HL-60 (cell line): ENCODE measurements around the gene IFNAR2.
A peak's percentile ranks its signal among the peaks of the same experiment; 100 is the strongest.

ENCODE experiments used
- DNase-seq, 2 experiments: peaks; one replicate each; pipeline ENCODE4 v3.0.0-alpha.2; 2010 to 2020; ENCODE audit warnings: low read depth in 1 of 2, low spot score in 1 of 2
- H3K27ac ChIP-seq: fragments of 250-450 bp; sonication (Bioruptor Pico); replicated peaks from 2 replicates; pipeline ENCODE4 v1.5.1; 2020; ENCODE audit warnings: mild to moderate bottlenecking, moderate library complexity
- H3K27me3 ChIP-seq: fragments of 250-450 bp; sonication (Bioruptor Pico); 2 replicates; pipeline ENCODE4 v1.5.1; 2021; ENCODE audit warnings: mild to moderate bottlenecking, moderate library complexity; ENCODE audit not compliant: insufficient read depth, poor library complexity, severe bottlenecking
- H3K4me3 ChIP-seq: replicated peaks from 2 replicates; pipeline ENCODE4 v1.5.1; 2011; ENCODE audit warnings: mild to moderate bottlenecking, control low read depth, low read length; ENCODE audit not compliant: insufficient read depth
- GABPA ChIP-seq: IDR thresholded peaks from 2 replicates; pipeline ENCODE4 v1.6.1; 2012; ENCODE audit warnings: low read depth
- POLR2AphosphoS5 ChIP-seq: IDR thresholded peaks from 2 replicates; pipeline ENCODE4 v1.6.1; 2012; ENCODE audit warnings: low read depth
- SPI1 ChIP-seq: IDR thresholded peaks from 2 replicates; pipeline ENCODE4 v1.6.1; 2012; ENCODE audit warnings: low read depth, mild to moderate bottlenecking, borderline replicate concordance
- TF ChIP-seq, protein P1 (sequence below): IDR thresholded peaks from 2 replicates; pipeline ENCODE4 v1.6.1; 2012; ENCODE audit warnings: low read depth; ENCODE audit not compliant: insufficient replicate concordance
- TF ChIP-seq, protein P2 (sequence below): IDR thresholded peaks from one replicate; pipeline ENCODE4 v1.5.1; 2011; ENCODE audit warnings: low read length, control low read depth, inconsistent platforms; ENCODE audit not compliant: insufficient read depth

The IFNAR2 gene

DNA sequence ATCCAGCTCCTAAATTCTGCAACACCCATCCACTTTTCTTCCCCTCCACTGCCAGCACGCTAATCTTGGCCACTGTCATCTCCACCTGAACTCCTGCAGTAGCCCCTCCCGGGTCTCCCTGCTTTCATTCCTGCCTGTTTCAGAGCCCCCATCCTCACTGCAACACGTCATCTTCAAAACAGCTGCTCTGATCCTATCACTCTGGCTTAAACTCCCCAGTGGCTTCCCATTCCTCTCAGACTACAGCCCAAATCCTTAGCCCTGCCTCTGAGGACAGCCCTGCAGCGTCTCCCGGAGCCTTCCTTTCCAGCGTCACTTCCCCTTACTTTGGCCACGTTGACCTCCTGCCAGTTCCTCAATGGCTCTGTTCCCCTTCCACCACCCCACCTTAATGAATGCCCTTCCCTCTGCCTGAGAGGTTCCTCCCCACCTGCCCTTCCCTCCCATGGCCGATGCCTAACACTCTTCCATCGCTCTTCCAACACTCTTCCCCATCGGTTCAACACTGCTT is 22.9 kb upstream of the IFNAR2 start:
- no peaks in the 10 kb centered on the region for H3K27me3 ChIP-seq
- H3K27ac ChIP-seq: peak overlapping the region; percentile 14
- TF ChIP-seq SPI1: peak; percentile 88
- TF ChIP-seq, protein P1, sequence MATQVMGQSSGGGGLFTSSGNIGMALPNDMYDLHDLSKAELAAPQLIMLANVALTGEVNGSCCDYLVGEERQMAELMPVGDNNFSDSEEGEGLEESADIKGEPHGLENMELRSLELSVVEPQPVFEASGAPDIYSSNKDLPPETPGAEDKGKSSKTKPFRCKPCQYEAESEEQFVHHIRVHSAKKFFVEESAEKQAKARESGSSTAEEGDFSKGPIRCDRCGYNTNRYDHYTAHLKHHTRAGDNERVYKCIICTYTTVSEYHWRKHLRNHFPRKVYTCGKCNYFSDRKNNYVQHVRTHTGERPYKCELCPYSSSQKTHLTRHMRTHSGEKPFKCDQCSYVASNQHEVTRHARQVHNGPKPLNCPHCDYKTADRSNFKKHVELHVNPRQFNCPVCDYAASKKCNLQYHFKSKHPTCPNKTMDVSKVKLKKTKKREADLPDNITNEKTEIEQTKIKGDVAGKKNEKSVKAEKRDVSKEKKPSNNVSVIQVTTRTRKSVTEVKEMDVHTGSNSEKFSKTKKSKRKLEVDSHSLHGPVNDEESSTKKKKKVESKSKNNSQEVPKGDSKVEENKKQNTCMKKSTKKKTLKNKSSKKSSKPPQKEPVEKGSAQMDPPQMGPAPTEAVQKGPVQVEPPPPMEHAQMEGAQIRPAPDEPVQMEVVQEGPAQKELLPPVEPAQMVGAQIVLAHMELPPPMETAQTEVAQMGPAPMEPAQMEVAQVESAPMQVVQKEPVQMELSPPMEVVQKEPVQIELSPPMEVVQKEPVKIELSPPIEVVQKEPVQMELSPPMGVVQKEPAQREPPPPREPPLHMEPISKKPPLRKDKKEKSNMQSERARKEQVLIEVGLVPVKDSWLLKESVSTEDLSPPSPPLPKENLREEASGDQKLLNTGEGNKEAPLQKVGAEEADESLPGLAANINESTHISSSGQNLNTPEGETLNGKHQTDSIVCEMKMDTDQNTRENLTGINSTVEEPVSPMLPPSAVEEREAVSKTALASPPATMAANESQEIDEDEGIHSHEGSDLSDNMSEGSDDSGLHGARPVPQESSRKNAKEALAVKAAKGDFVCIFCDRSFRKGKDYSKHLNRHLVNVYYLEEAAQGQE: no peak
- H3K4me3 ChIP-seq: no peak overlapping the region
- DNase-seq: peak; percentile 68 to 71

DNA sequence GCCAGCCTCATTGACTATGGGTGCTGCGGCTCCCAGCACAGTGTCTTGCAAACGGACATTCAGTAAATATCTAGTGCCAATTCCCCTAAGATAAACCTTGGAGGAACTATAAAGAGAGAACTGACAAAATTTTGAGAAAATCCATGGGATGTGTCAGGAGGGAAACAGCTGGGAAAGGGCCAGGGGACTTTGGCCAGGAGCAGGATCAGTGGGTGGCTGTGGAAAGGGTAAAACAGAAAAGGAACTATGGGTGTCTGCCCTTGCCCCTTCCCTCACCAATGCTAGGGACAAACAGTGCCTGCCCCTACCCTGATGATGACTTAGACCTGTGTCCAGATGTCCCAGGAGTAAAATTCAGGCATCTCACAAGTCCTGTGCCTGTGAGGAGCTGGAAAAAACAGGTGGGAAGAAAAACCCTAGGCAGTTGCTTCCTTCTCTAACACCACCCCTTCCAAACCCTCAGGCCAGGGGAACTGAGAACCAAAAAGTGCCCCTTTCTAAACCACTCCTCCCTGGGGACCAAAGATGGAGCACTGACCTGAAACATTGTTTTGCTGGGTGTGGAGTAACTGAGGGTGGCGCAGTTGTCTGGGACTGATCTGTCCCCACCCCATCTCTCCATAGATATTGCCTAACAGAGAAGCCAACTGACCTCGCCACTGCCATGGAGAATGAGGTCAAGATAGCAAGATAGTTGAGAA is 22.1 kb upstream of the IFNAR2 start:
- TF ChIP-seq, protein P1: no peak
- TF ChIP-seq SPI1: no peak
- TF ChIP-seq POLR2AphosphoS5: no peak
- TF ChIP-seq GABPA: no peak

DNA sequence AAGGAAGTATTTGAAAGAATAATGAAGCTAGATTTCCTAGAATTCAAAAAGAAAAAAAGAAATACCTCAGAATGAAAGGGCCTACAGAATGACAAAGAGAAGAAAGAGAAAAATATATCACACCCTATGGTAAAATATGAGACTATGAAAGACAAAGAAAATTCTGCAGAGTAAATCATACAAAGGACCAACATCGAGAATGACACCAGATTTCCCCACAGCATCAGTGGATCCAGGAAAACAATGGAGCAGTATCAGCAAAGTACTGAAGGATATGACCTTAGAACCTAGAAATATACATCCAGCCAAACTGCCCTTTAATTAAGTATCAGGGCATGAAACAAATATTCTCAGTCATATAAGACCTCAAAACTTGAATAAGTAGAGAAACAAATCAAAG is 21.2 kb upstream of the IFNAR2 start:
- Histone ChIP-seq H3K27me3 (no peaks in the 10 kb centered on the region), H3K4me3 (no peak overlapping the region), H3K27ac (no peak overlapping the region)
- TF ChIP-seq, protein P1: no peak
- TF ChIP-seq SPI1 (no peak), GABPA (no peak), POLR2AphosphoS5 (no peak)
- TF ChIP-seq, protein P2, sequence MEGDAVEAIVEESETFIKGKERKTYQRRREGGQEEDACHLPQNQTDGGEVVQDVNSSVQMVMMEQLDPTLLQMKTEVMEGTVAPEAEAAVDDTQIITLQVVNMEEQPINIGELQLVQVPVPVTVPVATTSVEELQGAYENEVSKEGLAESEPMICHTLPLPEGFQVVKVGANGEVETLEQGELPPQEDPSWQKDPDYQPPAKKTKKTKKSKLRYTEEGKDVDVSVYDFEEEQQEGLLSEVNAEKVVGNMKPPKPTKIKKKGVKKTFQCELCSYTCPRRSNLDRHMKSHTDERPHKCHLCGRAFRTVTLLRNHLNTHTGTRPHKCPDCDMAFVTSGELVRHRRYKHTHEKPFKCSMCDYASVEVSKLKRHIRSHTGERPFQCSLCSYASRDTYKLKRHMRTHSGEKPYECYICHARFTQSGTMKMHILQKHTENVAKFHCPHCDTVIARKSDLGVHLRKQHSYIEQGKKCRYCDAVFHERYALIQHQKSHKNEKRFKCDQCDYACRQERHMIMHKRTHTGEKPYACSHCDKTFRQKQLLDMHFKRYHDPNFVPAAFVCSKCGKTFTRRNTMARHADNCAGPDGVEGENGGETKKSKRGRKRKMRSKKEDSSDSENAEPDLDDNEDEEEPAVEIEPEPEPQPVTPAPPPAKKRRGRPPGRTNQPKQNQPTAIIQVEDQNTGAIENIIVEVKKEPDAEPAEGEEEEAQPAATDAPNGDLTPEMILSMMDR: no peak
- no peak for DNase-seq

More for the DNA sequence above, 22.1 kb upstream of the IFNAR2 start:
- peak overlapping the region; percentile 14 for H3K27ac ChIP-seq
- no peaks in the 10 kb centered on the region for H3K27me3 ChIP-seq
- no peak for DNase-seq
- no peak overlapping the region for H3K4me3 ChIP-seq

DNA sequence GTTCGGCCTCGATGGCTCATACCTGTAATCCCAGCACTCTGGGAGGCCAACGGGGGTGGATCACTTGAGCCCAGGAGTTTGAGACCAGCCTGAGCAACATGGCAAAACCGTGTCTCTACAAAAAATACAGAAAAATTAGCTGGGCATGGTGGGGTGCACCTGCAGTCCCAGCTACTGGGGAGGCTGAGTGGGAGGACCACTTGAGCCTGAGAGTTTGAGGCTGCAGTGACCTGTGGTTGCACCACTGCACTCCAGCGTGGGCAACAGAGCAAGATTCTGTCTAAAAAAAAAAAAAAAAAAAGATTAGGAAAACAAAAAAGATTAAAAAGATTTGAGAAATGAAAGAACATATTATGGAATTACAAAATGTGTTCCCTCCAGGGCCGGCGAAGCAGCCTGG is 18.4 kb upstream of the IFNAR2 start:
- TF ChIP-seq, protein P2: no peak
- TF ChIP-seq SPI1 (no peak), GABPA (no peak), POLR2AphosphoS5 (no peak)
- TF ChIP-seq, protein P1: no peak
- no peak for DNase-seq
- no peaks in the 10 kb centered on the region for H3K27me3 ChIP-seq
- no peak overlapping the region for H3K27ac ChIP-seq
- H3K4me3 ChIP-seq: no peak overlapping the region
